Fibroblast of gingiva (primary cell): ENCODE measurements around the gene FBLL1.
A peak's percentile ranks its signal among the peaks of the same experiment; 100 is the strongest.
"Not testable (repeated sequence)": the region's sequence is repeated elsewhere in the genome, so short reads cannot be mapped to it uniquely, and the experiment has no call there.

ENCODE experiments used
- DNase-seq: peaks from one replicate; pipeline ENCODE4 v3.0.0-alpha.2; 2011; ENCODE audit warnings: low read depth

The FBLL1 gene

GRCh38 chr5:168528521-168529373, at the start of gene FBLL1:
Gene FBLL1, plus strand, starts transcription at chr5:168529305. Its CDS starts 200 bp downstream, at chr5:168529505.
- DNase-seq: no peak

DNA sequence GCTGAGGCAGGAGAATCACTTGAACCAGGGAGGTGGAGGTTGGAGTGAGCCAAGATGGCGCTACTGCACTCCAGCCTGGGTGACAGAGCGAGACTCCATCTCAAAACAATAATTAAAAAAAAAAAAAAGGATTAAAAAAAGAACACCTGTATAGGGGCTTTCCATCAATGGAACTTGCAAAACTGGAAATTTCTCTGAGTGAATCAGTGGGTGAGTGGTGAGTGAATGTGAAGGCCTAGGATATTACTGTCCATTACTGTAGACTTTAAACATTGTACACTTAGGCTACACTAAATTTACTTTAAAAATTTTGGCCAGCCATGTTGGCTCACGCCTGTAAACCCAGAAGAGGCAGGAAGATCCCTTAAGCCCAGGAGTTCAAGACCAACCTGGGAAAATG, 48.5 kb upstream of the FBLL1 start:
- DNase-seq: no peak

- DNase-seq: no peak
These were observed 47.7 kb upstream of the FBLL1 start for GRCh38 chr5:168481330-168481788.

DNA sequence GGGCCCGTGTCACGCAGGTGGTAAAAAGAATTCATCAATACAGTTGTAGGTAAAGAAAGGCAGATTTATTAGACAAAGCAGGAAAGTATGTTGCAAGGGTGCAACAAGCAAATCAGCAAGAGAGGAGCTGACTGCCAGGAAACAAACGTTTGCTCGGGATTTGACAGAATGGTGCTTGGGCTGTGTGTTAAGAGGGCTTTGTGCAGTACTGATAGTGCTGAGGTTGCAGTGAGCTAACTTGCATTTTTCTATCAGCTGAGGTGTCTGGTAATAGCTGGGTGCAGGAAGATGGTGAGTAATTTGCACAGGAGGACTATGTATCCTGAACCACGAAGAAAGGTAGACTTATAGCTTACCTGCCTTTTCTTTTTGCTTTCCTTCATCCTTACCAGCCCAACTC, 46.7 kb upstream of the FBLL1 start:
- DNase-seq: no peak

DNA sequence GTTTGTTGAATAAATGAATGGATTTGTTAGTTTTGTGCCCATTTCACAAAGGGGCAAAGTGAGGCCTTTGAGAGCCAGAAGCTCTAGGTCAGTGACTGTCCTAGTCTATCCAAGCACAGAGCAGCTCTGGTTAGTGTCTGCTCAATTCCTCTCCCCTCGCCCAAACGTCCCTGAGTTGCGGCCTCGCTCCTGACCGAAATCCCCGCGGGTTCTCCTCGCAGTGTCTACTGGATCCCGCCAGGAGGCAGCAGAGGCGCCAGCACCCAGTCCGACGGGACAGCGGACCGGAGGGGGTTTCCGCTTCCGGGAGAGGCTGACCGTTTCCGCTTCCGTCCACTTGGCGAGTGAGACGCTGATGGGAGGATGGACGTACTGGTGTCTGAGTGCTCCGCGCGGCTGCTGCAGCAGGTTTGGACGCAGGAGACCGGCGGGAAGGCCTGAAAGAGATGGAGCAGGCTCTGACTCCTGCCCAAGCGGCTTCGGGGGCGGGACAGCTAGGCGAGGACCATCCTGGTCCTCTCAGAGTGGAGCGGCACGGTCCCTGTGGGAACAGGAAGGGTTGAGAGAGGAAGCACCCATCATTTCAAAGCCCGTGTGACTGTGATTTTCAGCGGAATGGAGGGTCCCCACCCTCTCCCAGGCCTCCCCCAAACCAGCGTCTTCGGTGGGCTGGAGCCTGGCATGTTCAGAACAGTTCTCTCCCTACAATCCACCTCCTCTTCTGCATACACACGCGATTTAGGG, 42.8 kb upstream of the FBLL1 start, which contains the start of gene RARS1:
RARS1 (plus strand) TSS at position 336 of the 744 bp plus-strand sequence; CDS start at position 364, 28 bp downstream.
- peak; percentile 89 for DNase-seq

GRCh38 chr5:168489059-168489458, 40.0 kb upstream of the FBLL1 start:
- no peak for DNase-seq

DNA sequence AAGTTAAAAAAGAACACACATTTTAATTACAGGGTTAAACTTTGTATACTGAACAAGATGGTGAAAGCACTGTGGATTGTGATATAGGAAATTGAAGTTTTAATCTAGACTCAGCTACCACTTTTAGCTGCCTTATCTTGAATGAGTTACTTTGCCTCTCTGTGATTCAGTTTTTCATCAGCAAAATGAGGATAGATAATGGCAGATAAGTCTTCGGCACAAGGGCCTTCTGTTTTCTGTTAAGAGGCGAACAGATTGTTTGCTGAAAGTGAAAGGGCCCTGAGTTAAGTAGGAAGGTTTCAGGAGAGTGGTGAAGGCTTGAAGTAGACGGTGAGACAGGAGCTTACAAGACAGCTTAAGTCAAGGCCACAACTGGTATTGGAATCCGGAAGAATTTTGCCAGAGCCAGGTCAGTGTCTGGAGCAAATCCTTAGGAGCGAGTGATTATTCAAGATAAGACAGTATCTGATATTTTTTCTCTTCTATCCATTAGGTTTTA, 35.0 kb upstream of the FBLL1 start:
- DNase-seq: no peak

GRCh38 chr5:168502563-168503237, 26.4 kb upstream of the FBLL1 start:
- no peak for DNase-seq

DNA sequence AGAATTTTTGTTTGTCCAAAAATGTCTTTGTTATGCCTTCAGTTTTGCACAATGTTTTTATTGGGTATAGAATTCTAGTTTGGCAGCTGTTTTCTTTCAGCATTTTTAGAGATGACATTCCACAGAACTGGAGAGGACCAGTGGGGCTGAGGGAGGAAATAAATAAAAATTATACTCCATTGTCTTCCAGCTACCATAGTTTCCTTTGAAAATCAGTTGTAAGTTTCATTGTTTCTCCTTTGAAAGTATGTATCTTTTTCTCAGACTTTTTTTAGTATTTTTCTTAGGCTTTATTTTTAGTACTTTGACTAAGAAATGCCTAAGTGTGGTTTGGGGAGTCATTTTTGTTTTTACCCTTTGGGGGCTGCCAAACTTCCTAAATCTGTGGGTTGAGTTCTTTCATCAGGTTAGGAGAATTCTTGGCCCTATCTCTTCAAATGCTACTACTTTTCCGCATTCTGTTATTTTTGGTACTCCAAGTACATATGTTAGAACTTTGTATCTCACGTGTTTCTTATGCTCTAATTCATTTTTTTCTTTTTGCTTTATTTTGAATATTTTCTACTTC, 15.2 kb upstream of the FBLL1 start:
- no peak for DNase-seq

GRCh38 chr5:168525856-168526255, 3.2 kb upstream of the FBLL1 start:
- no peak for DNase-seq

GRCh38 chr5:168527756-168528295, 1.3 kb upstream of the FBLL1 start:
- no peak for DNase-seq

- no peak for DNase-seq
These were observed 499 bp downstream of the FBLL1 start for GRCh38 chr5:168529374-168530234.

DNA sequence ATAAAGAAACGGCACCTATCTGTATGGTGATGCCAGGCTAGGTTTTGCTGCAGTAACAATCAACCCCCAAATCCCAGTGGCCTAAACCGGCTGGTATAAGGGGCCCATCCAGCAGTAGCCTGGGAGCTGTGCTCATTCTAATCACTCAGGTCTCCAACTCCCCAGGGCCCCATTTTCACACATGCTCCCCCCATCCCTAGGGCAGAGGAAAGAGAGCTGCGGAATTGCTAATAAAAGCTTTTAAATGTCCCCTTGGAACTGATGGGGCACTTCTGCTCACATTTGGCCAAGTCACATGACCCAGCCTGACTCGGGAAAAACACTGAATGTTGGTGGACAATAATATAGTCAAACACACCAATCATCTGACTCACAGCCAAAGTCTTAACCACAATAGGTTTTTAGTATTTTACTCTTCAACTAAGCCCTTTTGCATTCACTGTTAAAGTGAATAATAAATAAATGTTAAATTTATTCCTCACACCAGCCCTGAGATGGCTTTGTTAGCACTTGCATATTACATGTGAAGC, 1.6 kb downstream of the FBLL1 start:
- no peak for DNase-seq

- no peak for DNase-seq
These were observed 2.1 kb downstream of the FBLL1 start for GRCh38 chr5:168531191-168531590.

DNA sequence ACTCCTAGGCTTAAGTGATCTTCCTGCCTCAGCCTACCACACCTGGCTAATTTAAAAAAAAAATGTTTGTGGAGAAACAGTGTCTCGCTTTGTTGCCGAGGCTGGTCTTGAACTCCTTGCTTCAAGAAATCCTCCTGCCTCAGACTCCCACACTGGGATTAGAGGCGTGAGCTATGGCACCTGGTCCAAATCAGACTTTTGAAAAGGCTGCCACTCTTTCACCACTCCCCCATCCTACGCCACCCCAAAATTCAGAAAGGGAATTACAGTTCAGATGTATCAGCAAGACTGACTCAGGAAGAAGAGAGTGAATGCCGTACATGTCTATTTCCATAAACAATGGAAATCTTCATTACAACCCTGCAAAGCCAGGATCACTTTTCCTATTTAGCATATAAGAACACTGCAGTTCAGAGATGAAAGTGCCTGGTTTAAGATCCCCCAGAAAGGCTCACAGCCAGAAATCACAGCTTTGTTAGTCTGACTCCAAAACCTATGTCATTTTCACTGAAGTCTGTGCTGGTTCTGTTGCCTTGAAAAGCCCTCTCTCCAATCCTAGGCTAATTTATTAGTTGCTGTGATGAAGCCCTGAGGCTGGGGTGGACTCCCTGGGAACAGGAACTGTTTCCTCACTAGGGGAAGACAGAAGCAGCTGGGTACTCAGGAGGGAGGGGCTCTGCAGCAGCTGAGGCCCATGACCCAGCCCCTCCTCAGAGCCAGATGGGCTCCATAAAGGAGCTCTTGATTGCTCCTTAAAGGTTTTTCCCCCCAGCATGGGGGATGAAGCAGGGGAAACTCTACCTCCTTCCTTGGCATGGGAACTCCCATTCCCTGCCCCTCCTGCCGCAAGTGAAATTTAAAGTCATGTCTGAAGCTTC, 3.1 kb downstream of the FBLL1 start:
- DNase-seq: no peak

DNA sequence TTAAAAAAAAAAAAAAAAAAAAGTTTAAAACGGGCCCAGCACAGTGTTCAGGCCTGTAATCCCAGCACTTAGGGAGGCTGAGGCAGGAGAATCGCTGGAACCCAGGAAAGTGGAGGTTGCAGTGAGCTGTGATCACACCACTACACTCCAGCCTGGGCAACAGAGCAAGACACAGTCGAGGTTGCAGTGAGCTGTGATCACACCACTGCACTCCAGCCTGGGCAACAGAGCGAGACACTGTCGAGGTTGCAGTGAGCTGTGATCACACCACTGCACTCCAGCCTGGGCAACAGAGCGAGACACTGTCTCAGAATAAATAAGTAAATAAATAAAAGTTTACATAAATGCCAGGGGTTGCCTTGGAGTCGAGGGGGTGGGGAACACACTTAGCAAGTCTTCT, 5.2 kb downstream of the FBLL1 start:
- DNase-seq: not testable (repeated sequence)

- no peak for DNase-seq
These were observed 8.1 kb downstream of the FBLL1 start for GRCh38 chr5:168537176-168537575.

GRCh38 chr5:168549554-168549953, 20.4 kb downstream of the FBLL1 start:
- no peak for DNase-seq

- no peak for DNase-seq
These were observed 21.6 kb downstream of the FBLL1 start for GRCh38 chr5:168550656-168551055.
